GM08714 (cell line): ENCODE data around the gene CFAP92.
"Not testable (repeated sequence)": the region's sequence is repeated elsewhere in the genome, so short reads cannot be mapped to it uniquely, and the experiment has no call there.

Experiments used
- H3K4me3 ChIP-seq: fragments of 200-500 bp; sonication (Bioruptor generic); 2 replicates; pipeline ENCODE4 v1.5.1; 2014; ENCODE audit warnings: mild to moderate bottlenecking, low read length, inconsistent platforms
- ZNF274 ChIP-seq: IDR thresholded peaks from 2 replicates; pipeline ENCODE4 v1.6.1; 2012; ENCODE audit warnings: mild to moderate bottlenecking, low read depth, low read length

The CFAP92 gene

DNA sequence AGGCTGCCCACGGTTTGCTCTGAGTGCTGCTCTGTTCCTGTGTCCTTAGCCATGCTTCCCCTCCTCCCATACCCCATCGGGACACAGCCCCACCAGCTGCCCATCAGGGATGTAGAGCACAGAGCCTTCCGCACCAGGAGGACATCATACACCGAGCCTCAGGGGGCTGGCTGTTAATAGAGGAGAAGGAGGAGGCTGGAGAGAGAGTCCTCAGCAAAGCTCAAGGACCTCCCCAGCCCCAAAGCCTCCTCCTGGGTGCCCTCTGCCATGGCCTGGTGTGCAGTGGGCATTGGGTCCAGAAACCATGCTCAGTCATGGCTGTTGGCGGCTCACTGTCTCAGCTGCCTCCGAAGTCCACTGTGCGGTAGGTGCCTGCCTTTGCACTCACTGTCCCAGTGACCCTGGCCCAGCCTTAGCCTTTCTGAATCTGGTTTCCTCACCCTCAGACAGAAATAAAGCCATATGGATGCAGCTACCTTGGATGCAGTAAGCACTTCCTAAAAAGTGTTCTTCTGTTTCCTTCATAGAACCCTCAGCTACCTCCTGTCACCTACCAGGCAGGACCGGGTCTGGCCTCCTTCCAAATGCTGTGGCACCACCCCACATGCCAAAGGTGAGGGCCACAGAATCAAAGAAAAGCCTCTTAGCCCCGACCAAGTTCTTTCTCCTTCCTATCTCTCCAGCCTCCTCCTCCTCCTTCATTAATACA is 60.5 kb downstream of the CFAP92 start:
- TF ChIP-seq ZNF274: no peak
- H3K4me3 ChIP-seq: no peak overlapping the region

GRCh38 chr3:128932516-128933212 is 61.2 kb downstream of the CFAP92 start:
- H3K4me3 ChIP-seq: no peak overlapping the region
- TF ChIP-seq ZNF274: no peak

- no peak overlapping the region for H3K4me3 ChIP-seq
- no peak for TF ChIP-seq ZNF274
Observed at GRCh38 chr3:128931046-128931445, 62.8 kb downstream of the CFAP92 start.

DNA sequence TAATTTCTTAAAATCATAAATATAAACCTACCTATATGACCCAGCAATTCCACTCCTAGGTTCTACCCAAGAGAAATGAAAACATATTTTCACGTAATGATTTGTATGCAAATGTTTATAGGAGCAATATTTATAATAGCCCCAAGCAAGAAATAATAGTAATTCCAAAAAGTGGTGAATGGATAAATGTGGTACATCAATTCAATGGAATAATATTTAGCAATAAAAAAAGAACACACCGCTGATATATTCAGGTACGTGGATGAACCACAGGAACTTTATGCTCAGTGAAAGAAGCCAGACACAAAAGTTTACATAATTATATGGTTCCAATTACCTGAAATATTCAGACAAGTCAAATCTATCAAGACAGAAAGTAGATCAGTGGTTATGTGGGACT is 64.5 kb downstream of the CFAP92 start:
- no peak for TF ChIP-seq ZNF274
- H3K4me3 ChIP-seq: no peak overlapping the region

DNA sequence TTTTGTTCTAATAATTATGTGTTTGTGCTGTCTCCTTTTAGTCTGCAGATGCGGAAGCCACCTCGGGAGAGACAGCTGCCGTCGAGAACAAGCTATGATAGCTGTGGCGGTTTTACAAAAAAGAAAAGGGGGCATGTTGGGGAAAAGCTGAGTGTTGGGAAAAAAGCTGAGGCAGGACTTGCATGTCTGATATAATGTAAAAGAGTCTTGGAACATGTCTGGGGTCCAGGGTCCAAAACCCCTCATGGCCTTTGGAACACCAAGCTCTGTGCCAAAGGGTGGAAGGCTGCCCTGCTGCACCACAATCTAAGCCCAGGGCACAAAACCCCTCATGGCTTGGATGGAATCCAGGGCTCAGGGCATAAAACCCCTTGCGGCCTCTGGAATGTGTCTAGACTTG is 69.9 kb downstream of the CFAP92 start:
- H3K4me3 ChIP-seq: not testable (repeated sequence)

- no peak for TF ChIP-seq ZNF274
- H3K4me3 ChIP-seq: no peak overlapping the region
Observed at GRCh38 chr3:128923576-128923975, 70.3 kb downstream of the CFAP92 start.

DNA sequence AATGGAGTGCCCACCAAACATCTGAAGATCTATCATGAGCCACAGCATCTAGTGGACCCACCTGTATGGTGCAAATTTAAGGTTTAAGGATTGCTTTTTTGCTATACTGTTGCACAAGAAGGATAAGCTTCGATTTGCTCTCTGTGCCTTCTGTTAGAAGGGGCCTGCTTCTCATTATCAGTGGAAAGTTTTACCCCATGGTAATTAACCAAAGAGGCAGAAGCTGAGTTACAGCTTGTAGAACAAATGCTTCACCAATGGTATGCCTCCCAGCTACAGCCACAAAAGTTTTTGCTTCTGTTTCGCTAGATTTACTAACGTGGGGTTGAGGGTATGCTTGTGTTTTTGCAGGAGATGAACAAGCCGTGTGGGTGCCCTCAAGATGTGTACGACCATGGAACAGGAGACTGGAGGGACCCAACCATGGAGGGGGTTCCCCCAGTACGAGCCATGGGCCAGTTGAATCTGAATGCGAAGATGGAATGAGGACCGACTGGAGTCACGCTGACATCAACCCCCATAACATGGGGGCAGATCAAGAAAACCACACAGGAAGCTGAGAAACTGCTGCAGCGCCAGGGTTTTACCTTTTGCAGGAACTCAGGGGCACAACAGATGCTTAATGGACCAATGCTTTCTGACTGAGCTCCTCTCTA is 70.9 kb downstream of the CFAP92 start:
- no peak for TF ChIP-seq ZNF274

DNA sequence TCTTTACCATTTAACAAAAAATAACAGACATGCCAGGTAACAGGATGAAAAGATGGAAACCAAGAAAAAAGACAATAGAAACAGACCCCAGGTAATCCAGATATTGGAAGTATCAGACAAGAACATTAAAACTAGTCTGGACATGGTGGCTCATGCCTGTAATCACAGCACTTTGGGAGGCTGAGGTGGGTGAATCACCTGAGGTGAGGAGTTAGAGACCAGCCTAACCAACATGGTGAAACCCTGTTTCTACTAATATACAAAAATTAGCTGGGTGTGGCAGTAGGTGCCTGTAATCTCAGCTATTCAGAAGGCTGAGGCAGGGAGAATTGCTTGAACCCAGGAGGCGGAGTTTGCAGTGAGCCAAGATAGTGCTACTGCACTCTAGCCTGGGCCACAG is 73.9 kb downstream of the CFAP92 start:
- no peak overlapping the region for H3K4me3 ChIP-seq
- no peak for TF ChIP-seq ZNF274

More for the DNA sequence above, 70.9 kb downstream of the CFAP92 start:
- H3K4me3 ChIP-seq: no peak overlapping the region

DNA sequence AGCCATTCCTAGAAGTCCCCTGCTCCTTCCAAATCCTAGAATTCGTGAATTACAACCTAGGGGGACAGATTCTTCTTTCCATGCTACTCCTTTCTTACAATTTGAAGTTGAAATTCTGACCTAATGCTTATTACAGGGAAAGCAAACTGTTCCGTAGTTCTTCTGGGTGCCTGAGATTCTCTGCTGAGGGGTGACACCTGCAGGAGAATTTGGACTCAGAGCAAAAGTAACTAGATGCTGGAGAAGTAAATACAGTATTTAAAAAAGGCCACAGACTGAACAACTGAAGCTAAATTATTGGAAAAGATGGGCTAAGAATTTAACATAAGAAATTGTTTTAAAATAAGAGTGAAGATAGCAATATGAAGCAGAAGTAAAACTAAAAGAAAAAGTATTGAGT is 76.6 kb downstream of the CFAP92 start:
- TF ChIP-seq ZNF274: no peak
- no peak overlapping the region for H3K4me3 ChIP-seq

DNA sequence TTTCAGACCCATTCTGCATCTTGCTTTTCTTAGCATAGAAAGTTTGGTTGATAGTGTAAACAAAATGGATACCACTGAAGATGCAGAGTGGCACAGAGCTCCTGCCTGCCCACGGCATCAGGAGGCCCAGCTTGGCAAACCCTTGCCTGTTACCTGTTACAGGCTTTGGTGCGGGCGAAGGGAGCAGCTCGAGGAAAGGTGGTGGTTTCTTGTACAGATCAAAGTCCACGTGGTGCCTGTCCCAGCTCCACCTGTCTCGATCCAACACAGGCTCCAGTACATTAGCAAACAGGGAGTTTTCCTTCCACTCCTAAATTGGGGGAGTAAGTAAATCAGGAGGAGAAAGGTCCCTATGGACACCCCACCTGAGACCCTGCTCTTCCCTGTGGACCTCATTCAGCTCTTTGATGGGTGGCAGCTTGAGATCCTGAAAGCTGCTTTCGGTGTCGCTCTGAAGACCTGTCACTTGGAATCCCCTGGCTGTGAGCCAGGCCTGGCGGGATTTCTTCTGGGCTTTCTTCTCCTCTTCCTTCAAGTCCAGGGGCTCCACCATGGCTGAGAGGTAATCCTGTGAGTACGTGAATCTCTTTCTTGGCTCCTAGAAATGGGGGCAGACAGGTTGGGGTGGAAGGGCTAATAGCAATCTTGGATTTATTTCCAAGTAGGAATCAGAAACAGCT is 78.8 kb downstream of the CFAP92 start:
- no peak for TF ChIP-seq ZNF274
- no peak overlapping the region for H3K4me3 ChIP-seq

GRCh38 chr3:128911911-128912310 is 82.0 kb downstream of the CFAP92 start:
- no peak overlapping the region for H3K4me3 ChIP-seq
- TF ChIP-seq ZNF274: no peak

- TF ChIP-seq ZNF274: no peak
- no peak overlapping the region for H3K4me3 ChIP-seq
Observed at GRCh38 chr3:128910006-128910405, 83.9 kb downstream of the CFAP92 start.

GRCh38 chr3:128908951-128909350 is 84.9 kb downstream of the CFAP92 start:
- H3K4me3 ChIP-seq: no peak overlapping the region
- TF ChIP-seq ZNF274: no peak

- no peak for TF ChIP-seq ZNF274
- H3K4me3 ChIP-seq: no peak overlapping the region
Observed at GRCh38 chr3:128907706-128908445, 86.0 kb downstream of the CFAP92 start.
